Measurements from ENCODE around the gene ZNF292. TPM values are rescaled to one million over a fixed set of nuclear protein-coding genes. Genes with fewer than 3 reads are reported as not detected.
"Not testable (repeated sequence)": the region's sequence is repeated elsewhere in the genome, so short reads cannot be mapped to it uniquely, and the experiment has no call there.

ZNF292 gene
- total RNA-seq, 1 experiment from 2014 or later, result 9.7 TPM

GRCh38 chr6:87289571-87289970 is 134.2 kb downstream of the ZNF292 start:
- in situ Hi-C loops (cut with HindIII; ENCODE audit: low pct_unique_long_range_greater_than_20kb, low sequenced_read_pairs), result no loop called here
- DNase-seq (ENCODE audit: low read depth, low spot score), result no peak

DNA sequence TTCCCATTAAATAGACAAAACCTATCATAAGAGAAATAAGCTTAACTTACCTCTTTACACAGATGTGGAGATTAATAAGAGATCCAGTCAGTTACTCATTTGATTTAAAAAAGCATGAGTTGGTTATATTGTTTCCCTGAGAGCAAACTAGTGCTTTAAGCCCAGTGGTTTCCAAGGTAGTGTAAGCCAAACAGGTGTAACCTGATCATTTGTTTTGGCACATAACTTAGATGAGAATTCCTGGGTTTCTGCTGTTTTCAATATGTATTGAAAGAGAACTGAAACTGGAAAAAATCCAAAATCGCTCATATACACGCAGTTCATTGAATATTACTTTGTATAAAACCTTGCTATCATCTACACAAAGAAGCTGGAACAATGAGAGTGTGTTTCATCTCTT is 136.5 kb downstream of the ZNF292 start:
- DNase-seq (ENCODE audit: low read depth, low spot score), result no peak
- in situ Hi-C loops (cut with HindIII; ENCODE audit: low pct_unique_long_range_greater_than_20kb, low sequenced_read_pairs), result no loop called here

- in situ Hi-C loops (cut with HindIII; ENCODE audit: low pct_unique_long_range_greater_than_20kb, low sequenced_read_pairs), result no loop called here
- no peak for DNase-seq (ENCODE audit: low read depth, low spot score)
These were observed 138.2 kb downstream of the ZNF292 start for GRCh38 chr6:87293526-87293925.

GRCh38 chr6:87297119-87297518 is 141.8 kb downstream of the ZNF292 start:
- DNase-seq (ENCODE audit: low read depth, low spot score), result no peak
- in situ Hi-C loops (cut with HindIII; ENCODE audit: low pct_unique_long_range_greater_than_20kb, low sequenced_read_pairs), result no loop called here

GRCh38 chr6:87301277-87301676 is 145.9 kb downstream of the ZNF292 start:
- in situ Hi-C loops (cut with HindIII; ENCODE audit: low pct_unique_long_range_greater_than_20kb, low sequenced_read_pairs); DNase-seq (ENCODE audit: low read depth, low spot score): not testable (repeated sequence)

DNA sequence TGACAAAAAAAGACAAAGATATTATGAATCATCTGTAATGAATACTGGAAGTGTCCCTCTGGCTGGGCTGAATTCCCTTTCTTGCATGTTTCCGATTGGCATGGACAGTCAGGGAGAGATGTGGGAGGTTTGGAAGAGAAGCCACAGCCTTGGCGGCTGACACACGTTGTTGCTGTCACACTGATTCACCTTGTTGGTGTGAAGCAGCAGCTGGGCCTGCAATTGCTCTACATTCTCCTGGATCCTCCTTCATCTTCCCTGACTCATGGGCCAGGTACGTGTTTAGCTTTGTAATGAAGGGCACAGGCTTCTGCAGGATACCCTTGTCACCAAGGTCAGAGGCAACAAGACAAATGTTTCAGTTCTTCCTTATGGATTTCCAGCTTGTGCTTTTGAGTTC is 153.6 kb downstream of the ZNF292 start:
- DNase-seq (ENCODE audit: low read depth, low spot score), result no peak
- in situ Hi-C loops (cut with HindIII; ENCODE audit: low pct_unique_long_range_greater_than_20kb, low sequenced_read_pairs), result no loop called here

GRCh38 chr6:87312860-87313259 is 157.5 kb downstream of the ZNF292 start:
- no peak for DNase-seq (ENCODE audit: low read depth, low spot score)
- in situ Hi-C loops (cut with HindIII; ENCODE audit: low pct_unique_long_range_greater_than_20kb, low sequenced_read_pairs), result no loop called here

Other genes with a start within 250 kb of the ZNF292 start
- not detected in 2 replicates for gene HTR1E, start 218.0 kb upstream of the ZNF292 start, total RNA-seq (2014; rRNA removed; shearing (Covaris generic))
- 0.55 TPM in 1 of 2 replicates, not detected in the other for gene CGA, start 60.5 kb upstream of the ZNF292 start, total RNA-seq (2014; rRNA removed; shearing (Covaris generic))
- 7.4 and 8.8 TPM in 2 replicates for gene SMIM8, start 167.0 kb downstream of the ZNF292 start, total RNA-seq (2014; rRNA removed; shearing (Covaris generic))
- not detected in 2 replicates for gene GJB7, start 173.7 kb downstream of the ZNF292 start, total RNA-seq (2014; rRNA removed; shearing (Covaris generic))
- gene C6orf163, start 189.2 kb downstream of the ZNF292 start, total RNA-seq (2014; rRNA removed; shearing (Covaris generic)), result 1.3 and 1.4 TPM in 2 replicates